Spleen (tissue), 11 donors: ENCODE data around the gene BCL2. TPM values are rescaled to one million over a fixed set of nuclear protein-coding genes. Genes with fewer than 3 reads are reported as not detected.

ENCODE experiments used
- DNase-seq: peaks from one replicate; pipeline ENCODE4 v3.0.0-alpha.2; 2020
- H3K27ac ChIP-seq, 8 donors: fragments of 200-600 bp; sonication (generic) in 7 of 8; 1 replicate in 4 of 8; 2 replicates in 4 of 8; pipeline versions ENCODE4 v1.5.0 to v1.8.0; 2016 to 2021; ENCODE audit warnings: inconsistent platforms in 4 of 8, mild to moderate bottlenecking in 4 of 8, moderate library complexity in 1 of 8
- H3K27me3 ChIP-seq, 7 donors: fragments of 200-600 bp; sonication (generic) in 6 of 7; replicated peaks in 1 of 7; 1 replicate in 4 of 7; 2 replicates in 3 of 7; pipeline versions ENCODE4 v1.5.0 to v1.8.0; 2016 to 2021; ENCODE audit warnings: inconsistent platforms in 3 of 7, mild to moderate bottlenecking in 1 of 7
- H3K36me3 ChIP-seq, 6 donors: fragments of 200-600 bp; sonication (generic) in 5 of 6; 1 replicate in 4 of 6; 2 replicates in 2 of 6; pipeline versions ENCODE4 v1.5.0 to v1.8.0; 2016 to 2021; ENCODE audit warnings: inconsistent platforms in 2 of 6
- H3K4me1 ChIP-seq, 6 donors: fragments of 200-600 bp; sonication (generic) in 5 of 6; 1 replicate in 3 of 6; 2 replicates in 3 of 6; pipeline versions ENCODE4 v1.5.0 to v1.8.0; 2016 to 2021; ENCODE audit warnings: inconsistent platforms in 3 of 6
- H3K4me3 ChIP-seq, 8 donors: fragments of 200-600 bp; sonication (generic) in 7 of 8; 1 replicate in 4 of 8; 2 replicates in 4 of 8; pipeline versions ENCODE4 v1.5.0 to v1.8.0; 2016 to 2021; ENCODE audit warnings: inconsistent platforms in 4 of 8, mild to moderate bottlenecking in 4 of 8, moderate library complexity in 2 of 8
- H3K9me3 ChIP-seq, 8 donors: fragments of 200-600 bp; sonication (generic) in 7 of 8; 1 replicate in 4 of 8; 2 replicates in 4 of 8; pipeline versions ENCODE4 v1.5.0 to v1.8.0; 2016 to 2021; ENCODE audit warnings: inconsistent platforms in 4 of 8
- CTCF ChIP-seq, 11 experiments: fragments of 200-600 bp in 7 of 11; fragments of 450-650 bp in 4 of 11; sonication (generic) in 4 of 11; IDR thresholded peaks in 8 of 11; conservative IDR thresholded peaks in 3 of 11; 1 replicate in 7 of 11; 2 replicates in 4 of 11; pipeline versions ENCODE4 v1.4.0 to v1.8.0; 2016 to 2021; ENCODE audit warnings: antibody characterized with exemption in 11 of 11, inconsistent platforms in 4 of 11, mild to moderate bottlenecking in 1 of 11
- POLR2A ChIP-seq, 3 donors: fragments of 450-650 bp; IDR thresholded peaks; one replicate each; pipeline ENCODE4 v1.5.1; 2017; ENCODE audit warnings: antibody characterized with exemption in 3 of 3, mild to moderate bottlenecking in 1 of 3
- POLR2AphosphoS5 ChIP-seq, 3 donors: sonication (generic); formaldehyde crosslinking; IDR thresholded peaks; one replicate each; pipeline ENCODE4 v1.5.1; 2017; ENCODE audit warnings: antibody characterized with exemption in 3 of 3
- WGBS, 5 donors: extraction: QIAGEN DNeasy Blood & Tissue Kit in 3 of 5; methylation state at CpG; one replicate each; pipeline versions ENCODE4 v1.1.5 to v1.1.7; 2013 to 2018; 5-methylcytosine and 5-hydroxymethylcytosine counted together
- intact Hi-C: fragments of 100-400 bp; cut with DNase I; formaldehyde crosslinking; loops from one replicate; pipeline ENCODE4 v1.15.0; 2023; ENCODE audit warnings: low total_unique reads
- polyA plus RNA-seq, 3 donors: library from polyadenylated mRNA; stranded (reverse); fragments of 200-250 nt; gene quantifications; one replicate each; pipeline ENCODE4 v1.2.1, GENCODE V29; 2013
- total RNA-seq, 7 donors: library from RNA; depleted of rRNA in 3 of 7; stranded (reverse); fragments of >200 nt in 3 of 7; fragmentation: NEBNext Ultra II Directional in 4 of 7; extraction: Animal tissue kit (Norgen Biotek cat#: 25700) in 4 of 7; gene quantifications; one replicate each; pipeline versions ENCODE4 v1.1.0 to v1.2.1, GENCODE V29; 2016 to 2021
- donor health status: healthy with polysubstance abuse.
- donor health status: DM: no; HTN: no; CAD: no; lungs with moderate emphysema.
- donor health status: DM: no; HTN: no; CAD: no.
- donor health status: Bipolar disorder and iron deficiency.
- donor health status: healthy.
- donor health status: DM: no; HTN: no; CAD: no.
- donor health status: DM: yes; HTN: yes; CAD: no.

Gene BCL2
- total and polyA plus RNA-seq, 10 donors = 9.6 to 112 (median 69.1) TPM

DNA sequence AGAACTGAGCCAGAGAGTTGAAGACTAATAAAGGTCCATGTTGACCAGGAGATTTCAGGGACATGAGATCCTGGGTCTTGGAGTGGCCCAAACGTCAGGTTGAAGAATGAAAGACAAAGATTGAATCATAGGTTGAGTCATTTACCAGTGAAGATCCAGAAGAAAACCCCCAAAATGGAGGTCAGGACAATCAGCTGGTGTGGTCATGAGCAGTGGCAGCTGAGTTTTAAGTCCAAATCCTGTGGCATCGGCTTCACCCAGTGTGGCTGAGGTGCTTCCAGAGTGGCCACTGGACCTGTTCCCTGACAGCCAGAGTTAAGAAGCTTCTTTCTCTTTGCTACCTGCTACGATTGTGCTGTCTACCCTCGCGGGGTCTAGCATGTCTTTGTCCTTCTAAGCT lies 234.0 kb downstream of the BCL2 start:
- intact Hi-C loops = no loop called here
- no peak for DNase-seq
- no peaks in the 10 kb centered on the region for H3K36me3 ChIP-seq
- H3K27ac ChIP-seq = no peak overlapping the region
- 89 to 98% (median 90%) methylated on average over 5 of the region's 5 CpGs for WGBS, 5 donors
- H3K27me3 ChIP-seq = no peaks in the 10 kb centered on the region
- TF ChIP-seq CTCF (IDR thresholded peaks at IDR 0.05 in 8 of 11, conservative IDR thresholded peaks at IDR 0.05 in 3 of 11) = no peak
- TF ChIP-seq POLR2AphosphoS5 (IDR thresholded peaks at IDR 0.05) = no peak
- no peak for TF ChIP-seq POLR2A (IDR thresholded peaks at IDR 0.05)
- no peak overlapping the region for H3K4me3 ChIP-seq
- no peaks in the 10 kb centered on the region for H3K9me3 ChIP-seq
- peaks cover 0 to 6% (median 0%) of the 10 kb centered on the region in 6 donors for H3K4me1 ChIP-seq

- H3K4me3 ChIP-seq = no peak overlapping the region
- DNase-seq = no peak
- peaks cover 0 to 13% (median 10%) of the 10 kb centered on the region in 8 donors for H3K9me3 ChIP-seq
- H3K27me3 ChIP-seq = no peaks in the 10 kb centered on the region
- H3K27ac ChIP-seq = no peak overlapping the region
- TF ChIP-seq POLR2AphosphoS5 (IDR thresholded peaks at IDR 0.05) (no peak), POLR2A (IDR thresholded peaks at IDR 0.05) (no peak), CTCF (IDR thresholded peaks at IDR 0.05 in 8 of 11, conservative IDR thresholded peaks at IDR 0.05 in 3 of 11) (no peak)
- WGBS, 5 donors = 91 to 97% (median 95%) methylated on average over 7 of the region's 7 CpGs
- intact Hi-C loops = no loop called here
- H3K4me1 ChIP-seq = peaks cover 0 to 6% (median 0%) of the 10 kb centered on the region in 6 donors
- H3K36me3 ChIP-seq = no peaks in the 10 kb centered on the region
These were observed 235.3 kb downstream of the BCL2 start for GRCh38 chr18:63084219-63084618.

DNA sequence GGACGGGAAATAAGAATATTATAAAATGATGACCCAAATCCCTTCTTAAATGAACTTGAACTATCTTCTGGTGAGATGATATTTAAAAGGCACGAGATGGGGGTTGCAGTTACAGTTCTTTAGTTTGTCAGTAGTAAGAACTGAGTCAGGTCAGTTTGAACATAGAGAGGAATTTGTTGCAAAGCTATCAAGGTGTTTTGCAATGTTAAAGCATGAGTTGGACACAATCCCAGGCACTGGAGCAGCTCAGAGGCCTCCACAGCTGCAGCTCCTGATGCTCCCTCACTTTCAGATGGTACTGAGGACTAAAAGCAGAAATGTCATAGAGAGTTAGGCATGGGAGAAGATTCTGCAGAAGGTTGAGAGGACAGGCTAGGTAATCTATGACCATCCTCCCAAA lies 236.0 kb downstream of the BCL2 start:
- no peak overlapping the region for H3K4me3 ChIP-seq

DNA sequence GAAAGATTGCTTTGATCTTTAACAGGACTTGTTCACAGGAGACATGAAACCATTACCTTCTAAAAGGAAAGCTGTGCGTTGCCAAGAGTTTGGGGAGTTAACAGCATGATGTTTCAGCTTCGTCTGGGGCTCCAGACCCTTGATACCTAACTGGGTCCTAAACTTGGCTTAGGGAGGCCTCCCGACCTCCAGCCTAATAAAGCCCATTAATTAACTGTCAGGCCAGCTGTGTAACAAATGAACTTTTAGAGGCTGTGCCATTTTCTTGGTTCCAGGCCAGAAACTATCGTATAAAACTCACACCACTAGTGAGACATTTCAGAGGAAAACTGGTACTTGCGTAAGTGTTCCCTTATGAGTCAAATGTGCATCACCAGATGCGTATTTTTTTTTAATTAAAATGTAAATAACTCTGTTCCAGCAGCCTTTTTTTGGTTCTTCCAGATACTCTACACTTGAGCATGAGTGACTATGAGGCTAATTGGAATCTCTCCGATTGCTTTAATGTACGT lies 236.5 kb downstream of the BCL2 start:
- Histone ChIP-seq H3K9me3 (peaks cover 0 to 14% (median 10%) of the 10 kb centered on the region in 8 donors), H3K36me3 (no peaks in the 10 kb centered on the region), H3K27me3 (no peaks in the 10 kb centered on the region), H3K27ac (no peak overlapping the region), H3K4me1 (peaks cover 0 to 9% (median 4%) of the 10 kb centered on the region in 6 donors), H3K4me3 (no peak overlapping the region)
- WGBS, 5 donors = 78 to 86% (median 81%) methylated on average over 8 of the region's 8 CpGs
- TF ChIP-seq POLR2AphosphoS5 (IDR thresholded peaks at IDR 0.05) (no peak), CTCF (IDR thresholded peaks at IDR 0.05 in 8 of 11, conservative IDR thresholded peaks at IDR 0.05 in 3 of 11) (no peak), POLR2A (IDR thresholded peaks at IDR 0.05) (no peak)
- no peak for DNase-seq
- intact Hi-C loops = no loop called here

More for the DNA sequence above, 236.0 kb downstream of the BCL2 start:
- H3K27me3 ChIP-seq = no peaks in the 10 kb centered on the region
- H3K9me3 ChIP-seq = peaks cover 0 to 14% (median 10%) of the 10 kb centered on the region in 8 donors
- WGBS, 5 donors = 70 to 87% (median 82%) methylated on average over 2 of the region's 2 CpGs
- H3K4me1 ChIP-seq = peaks cover 0 to 12% (median 3%) of the 10 kb centered on the region in 6 donors
- intact Hi-C loops = no loop called here
- TF ChIP-seq CTCF (IDR thresholded peaks at IDR 0.05 in 8 of 11, conservative IDR thresholded peaks at IDR 0.05 in 3 of 11) = no peak
- no peak for TF ChIP-seq POLR2AphosphoS5 (IDR thresholded peaks at IDR 0.05)
- no peak for TF ChIP-seq POLR2A (IDR thresholded peaks at IDR 0.05)
- H3K36me3 ChIP-seq = no peaks in the 10 kb centered on the region
- DNase-seq = no peak
- H3K27ac ChIP-seq = no peak overlapping the region
